Right lobe of liver (tissue), 6 donors: ENCODE data around the gene HOXC11. TPM values are rescaled to one million over a fixed set of nuclear protein-coding genes. Genes with fewer than 3 reads are reported as not detected.

Experiments used
- ATAC-seq, 4 donors: fragments of 200-7000 bp; cut with Tn5 transposase; one replicate each; pipeline ENCODE4 v1.9.1; 2020; ENCODE audit warnings: mild to moderate bottlenecking in 4 of 4, moderate library complexity in 4 of 4
- DNase-seq, 3 donors: peaks; one replicate each; pipeline ENCODE4 v3.0.0-alpha.2; 2020
- H3K27ac ChIP-seq, 3 donors: fragments of 200-600 bp; one replicate each; pipeline ENCODE4 v1.8.0; 2022
- H3K27me3 ChIP-seq, 2 donors: fragments of 200-600 bp; one replicate each; pipeline ENCODE4 v1.8.0; 2022
- H3K36me3 ChIP-seq, 4 donors: fragments of 200-600 bp; sonication (generic) in 1 of 4; one replicate each; pipeline versions ENCODE4 v1.5.1 to v1.8.0; 2017 to 2022; ENCODE audit warnings: control low read depth in 1 of 4
- H3K4me1 ChIP-seq, 4 donors: fragments of 200-600 bp; sonication (generic) in 1 of 4; one replicate each; pipeline versions ENCODE4 v1.5.1 to v1.8.0; 2017 to 2022; ENCODE audit warnings: control low read depth in 1 of 4
- H3K4me3 ChIP-seq, 3 donors: fragments of 200-600 bp; one replicate each; pipeline ENCODE4 v1.8.0; 2022
- H3K9me3 ChIP-seq, 4 donors: fragments of 200-600 bp; sonication (generic) in 1 of 4; one replicate each; pipeline versions ENCODE4 v1.5.1 to v1.8.0; 2017 to 2022; ENCODE audit warnings: control low read depth in 1 of 4
- POLR2A ChIP-seq: fragments of 450-650 bp; IDR thresholded peaks from one replicate; pipeline ENCODE4 v1.6.1; 2017; ENCODE audit warnings: antibody characterized with exemption, mild to moderate bottlenecking
- whole genome bisulfite sequencing: methylation state at CpG from one replicate; pipeline ENCODE4 v1.1.6; 2018; ENCODE audit warnings: low coverage, low lambda C conversion rate; ENCODE audit not compliant: insufficient coverage; ENCODE audit errors: missing lambda C conversion rate; 5-methylcytosine and 5-hydroxymethylcytosine counted together
- intact Hi-C, 2 donors: fragments of 100-400 bp; cut with DNase I; formaldehyde crosslinking; loops; one replicate each; pipeline versions ENCODE4 v1.11.2 to v1.14.1; 2022
- total RNA-seq, 6 experiments: library from RNA; depleted of rRNA in 2 of 6; stranded (reverse); fragments of >200 nt in 2 of 6; fragmentation: NEBNext Ultra II Directional in 3 of 6; extraction: Animal tissue kit (Norgen Biotek cat#: 25700) in 3 of 6; gene quantifications; one replicate each; pipeline versions ENCODE4 v1.1.0 to v1.2.4, GENCODE V29; 2016 to 2023
- TF ChIP-seq, protein P1 (sequence below), 4 donors: fragments of 200-600 bp in 3 of 4; fragments of 450-650 bp in 1 of 4; IDR thresholded peaks; one replicate each; pipeline versions ENCODE4 v1.5.1 to v1.8.0; 2016 to 2022; ENCODE audit warnings: antibody characterized with exemption in 4 of 4, mild to moderate bottlenecking in 2 of 4
- donor health status: DM: no; HTN: yes; CAD: no.
- donor health status: DM: no; HTN: no; CAD: no.
- donor health status: DM: no; HTN: no; CAD: no.
- donor health status: DM: no; HTN: yes; CAD: no.
- donor health status: DM: no; HTN: yes; CAD: no.

Gene HOXC11
- total RNA-seq, 6 experiments from 2014 or later: not detected

DNA sequence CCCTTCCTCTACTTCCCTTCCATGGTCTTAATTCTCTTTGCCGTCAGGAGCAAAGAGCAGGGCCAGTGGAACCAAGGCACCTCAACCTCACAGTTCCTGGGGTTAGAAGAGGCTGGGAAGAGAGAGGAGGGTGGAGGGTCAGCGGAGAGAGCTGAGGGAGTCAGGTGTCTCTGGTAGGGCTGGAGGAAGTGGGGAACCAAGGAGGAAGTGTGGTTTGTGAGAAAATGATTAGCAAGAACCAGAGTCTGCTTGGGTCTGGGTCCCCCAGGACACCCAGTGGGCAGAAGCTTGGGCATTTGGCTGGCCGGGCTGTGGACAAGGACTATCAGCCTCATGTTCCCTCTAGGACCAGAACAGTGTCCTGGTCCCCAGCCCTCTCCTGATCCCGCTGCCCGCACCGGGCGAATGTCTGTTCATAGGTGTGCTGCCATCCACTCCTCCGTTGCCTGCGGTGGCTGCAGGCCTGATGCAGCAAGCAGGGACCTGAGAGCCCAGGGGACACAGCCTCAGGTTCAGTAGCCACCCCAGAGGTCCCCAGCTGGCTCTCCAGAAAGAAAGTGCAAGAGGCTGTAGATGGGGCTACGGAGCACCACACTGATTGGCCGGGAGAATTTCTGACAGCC is 15.9 kb upstream of the HOXC11 start:
- intact Hi-C loops: no loop called here
- no peak overlapping the region for H3K27ac ChIP-seq
- WGBS: 4% methylated on average over 3 of the region's 11 CpGs
- H3K4me3 ChIP-seq: no peak overlapping the region
- H3K9me3 ChIP-seq: no peaks in the 10 kb centered on the region
- no peak for TF ChIP-seq POLR2A
- TF ChIP-seq, protein P1, sequence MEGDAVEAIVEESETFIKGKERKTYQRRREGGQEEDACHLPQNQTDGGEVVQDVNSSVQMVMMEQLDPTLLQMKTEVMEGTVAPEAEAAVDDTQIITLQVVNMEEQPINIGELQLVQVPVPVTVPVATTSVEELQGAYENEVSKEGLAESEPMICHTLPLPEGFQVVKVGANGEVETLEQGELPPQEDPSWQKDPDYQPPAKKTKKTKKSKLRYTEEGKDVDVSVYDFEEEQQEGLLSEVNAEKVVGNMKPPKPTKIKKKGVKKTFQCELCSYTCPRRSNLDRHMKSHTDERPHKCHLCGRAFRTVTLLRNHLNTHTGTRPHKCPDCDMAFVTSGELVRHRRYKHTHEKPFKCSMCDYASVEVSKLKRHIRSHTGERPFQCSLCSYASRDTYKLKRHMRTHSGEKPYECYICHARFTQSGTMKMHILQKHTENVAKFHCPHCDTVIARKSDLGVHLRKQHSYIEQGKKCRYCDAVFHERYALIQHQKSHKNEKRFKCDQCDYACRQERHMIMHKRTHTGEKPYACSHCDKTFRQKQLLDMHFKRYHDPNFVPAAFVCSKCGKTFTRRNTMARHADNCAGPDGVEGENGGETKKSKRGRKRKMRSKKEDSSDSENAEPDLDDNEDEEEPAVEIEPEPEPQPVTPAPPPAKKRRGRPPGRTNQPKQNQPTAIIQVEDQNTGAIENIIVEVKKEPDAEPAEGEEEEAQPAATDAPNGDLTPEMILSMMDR (IDR thresholded peaks at IDR 0.05): no peak
- no peaks in the 10 kb centered on the region for H3K4me1 ChIP-seq
- no peaks in the 10 kb centered on the region for H3K36me3 ChIP-seq
- no peak for DNase-seq
- no peak for ATAC-seq
- peaks cover 19 to 66% of the 10 kb centered on the region in 2 donors for H3K27me3 ChIP-seq

GRCh38 chr12:53958128-53958527 is 14.8 kb upstream of the HOXC11 start:
- no peak overlapping the region for H3K27ac ChIP-seq
- no peak overlapping the region for H3K4me3 ChIP-seq
- WGBS: 0% methylated on average over 3 of the region's 3 CpGs
- H3K36me3 ChIP-seq: no peaks in the 10 kb centered on the region
- TF ChIP-seq POLR2A: no peak
- TF ChIP-seq, protein P1 (IDR thresholded peaks at IDR 0.05): no peak
- no peaks in the 10 kb centered on the region for H3K4me1 ChIP-seq
- ATAC-seq (no peak), DNase-seq (no peak)
- peaks cover 23 to 66% of the 10 kb centered on the region in 2 donors for H3K27me3 ChIP-seq
- H3K9me3 ChIP-seq: no peaks in the 10 kb centered on the region
- intact Hi-C loops: no loop called here

DNA sequence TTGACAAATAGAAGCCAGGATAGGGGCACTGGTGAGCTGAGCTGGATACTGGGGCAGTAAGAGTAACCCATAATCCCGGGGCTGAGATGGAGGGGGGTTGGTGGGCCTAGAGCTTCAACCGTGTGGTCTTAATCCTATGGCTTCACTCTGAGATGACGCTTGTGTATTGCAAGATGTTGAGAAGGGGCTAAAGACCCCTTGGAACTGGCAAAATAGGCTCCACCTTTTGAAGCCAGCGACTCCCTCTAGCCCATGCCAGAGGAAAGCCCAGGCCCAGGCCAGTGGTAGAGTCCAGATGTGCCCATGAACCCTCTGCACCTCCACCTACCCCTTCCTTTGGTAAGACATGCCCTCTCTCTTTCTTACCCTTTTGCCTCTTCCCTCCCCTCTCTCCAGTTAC is 13.6 kb upstream of the HOXC11 start:
- intact Hi-C loops: no loop called here

GRCh38 chr12:53960187-53961024 is 12.5 kb upstream of the HOXC11 start:
- no peak overlapping the region for H3K27ac ChIP-seq
- H3K4me1 ChIP-seq: no peaks in the 10 kb centered on the region
- no peaks in the 10 kb centered on the region for H3K9me3 ChIP-seq
- no peak overlapping the region for H3K4me3 ChIP-seq
- 8% methylated on average over 31 of the region's 39 CpGs for WGBS
- no peak for TF ChIP-seq POLR2A
- TF ChIP-seq, protein P1 (IDR thresholded peaks at IDR 0.05): no peak
- ATAC-seq: no peak
- intact Hi-C loops: no loop called here
- DNase-seq: no peak
- no peaks in the 10 kb centered on the region for H3K36me3 ChIP-seq
- H3K27me3 ChIP-seq: peaks cover 21 to 62% of the 10 kb centered on the region in 2 donors

More for the DNA sequence above, 13.6 kb upstream of the HOXC11 start:
- Histone ChIP-seq H3K27me3 (peaks cover 23 to 63% of the 10 kb centered on the region in 2 donors), H3K4me1 (no peaks in the 10 kb centered on the region), H3K4me3 (no peak overlapping the region), H3K9me3 (no peaks in the 10 kb centered on the region), H3K36me3 (no peaks in the 10 kb centered on the region), H3K27ac (no peak overlapping the region)
- no peak for ATAC-seq
- DNase-seq: no peak
- TF ChIP-seq POLR2A: no peak
- TF ChIP-seq, protein P1 (IDR thresholded peaks at IDR 0.05): no peak
- WGBS: 0% methylated on average over 2 of the region's 4 CpGs
